Measurements from ENCODE around the gene LMO7.
"Not testable (repeated sequence)": the region's sequence is repeated elsewhere in the genome, so short reads cannot be mapped to it uniquely, and the experiment has no call there.

LMO7 gene

DNA sequence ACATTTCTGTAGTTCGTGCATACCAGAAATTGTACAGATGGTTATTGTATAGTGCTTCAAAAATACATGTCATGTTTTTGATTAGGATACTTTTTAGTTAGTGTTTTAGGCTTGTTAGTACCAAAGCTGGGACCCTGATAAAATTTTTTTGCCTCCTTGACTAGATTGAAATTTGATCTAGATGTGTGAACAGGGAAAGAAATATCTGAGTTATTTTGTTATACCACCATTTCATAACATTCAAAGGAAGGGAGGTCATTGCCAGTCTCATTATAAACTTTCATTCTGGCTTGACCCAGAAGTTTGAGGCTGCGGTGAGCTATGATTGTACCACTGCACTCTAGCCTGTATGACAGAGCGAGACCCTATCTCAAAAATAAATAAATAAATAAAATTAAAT lies 9.0 kb downstream of the LMO7 start:
- FAIRE-seq (no peak), DNase-seq (ENCODE audit: insufficient read length, low spot score) (no peak)

DNA sequence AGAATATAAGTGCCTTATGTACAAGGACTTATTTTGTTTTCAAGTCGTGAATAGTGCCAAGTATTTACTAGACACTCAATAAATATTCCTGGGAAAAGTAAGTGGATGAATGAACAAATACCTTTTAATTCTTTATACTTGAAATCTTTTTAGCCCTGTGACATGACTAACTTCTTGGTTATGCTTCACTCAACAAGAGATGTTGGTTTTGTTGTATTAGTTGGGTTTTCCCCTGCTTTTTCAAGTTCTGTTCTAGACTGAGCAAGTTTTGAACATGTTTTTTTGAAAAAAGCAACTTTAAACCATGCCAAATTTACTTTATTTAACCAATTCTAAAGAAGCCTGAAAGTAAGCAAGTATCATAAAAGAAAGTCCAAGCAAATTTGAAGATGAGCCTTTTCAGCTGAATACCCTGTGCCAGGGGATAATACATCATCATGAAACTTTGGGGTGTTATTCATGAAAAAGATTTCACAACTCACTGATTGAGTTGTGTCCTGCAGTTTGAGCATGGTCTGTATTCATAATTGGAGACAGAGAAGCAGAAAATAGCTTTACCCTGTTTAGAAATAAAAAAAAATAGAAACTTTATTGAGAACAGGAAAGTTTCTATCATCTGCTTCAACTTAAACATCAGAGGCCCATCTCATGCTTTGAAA lies 11.1 kb downstream of the LMO7 start:
- FAIRE-seq = no peak
- no peak for DNase-seq (ENCODE audit: insufficient read length, low spot score)

DNA sequence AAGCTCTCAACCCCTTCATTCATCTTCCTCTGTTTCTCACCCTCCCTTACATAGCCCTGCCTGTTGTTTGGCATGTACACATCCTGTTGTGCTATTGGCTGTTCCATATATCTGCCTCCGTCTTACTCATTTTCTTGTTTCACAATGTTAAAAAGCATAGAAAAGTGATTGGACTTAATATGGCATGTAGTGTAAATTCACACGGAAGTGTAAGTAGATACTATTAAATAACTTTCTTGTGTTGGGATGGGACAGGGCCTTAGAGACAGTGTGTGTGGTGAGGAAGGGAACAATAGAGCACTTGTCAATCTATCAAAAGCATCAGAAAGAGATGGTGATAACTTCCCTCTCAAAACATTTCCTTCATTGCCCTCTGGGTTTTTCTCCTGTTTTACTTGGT lies 12.3 kb downstream of the LMO7 start:
- DNase-seq (ENCODE audit: insufficient read length, low spot score) (no peak), FAIRE-seq (no peak)

DNA sequence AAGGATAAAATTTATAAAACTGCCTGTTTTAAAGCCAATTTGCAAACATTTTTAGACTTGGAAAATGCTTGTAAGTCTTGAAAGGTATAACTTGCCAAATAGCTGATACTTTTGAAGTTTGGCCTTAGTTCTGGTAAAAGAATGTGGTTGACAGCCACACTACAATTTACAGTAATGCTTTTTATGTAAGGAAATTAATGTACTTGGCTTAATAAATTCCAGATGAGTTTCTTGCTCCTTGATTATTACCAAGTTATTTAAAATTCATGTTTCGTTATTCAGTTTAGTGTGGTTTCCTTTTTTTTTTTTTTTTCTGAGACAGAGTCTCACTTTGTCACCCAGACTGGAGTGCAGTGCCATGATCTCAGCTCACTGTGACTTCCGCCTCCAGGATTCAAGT lies 14.9 kb downstream of the LMO7 start:
- no peak for FAIRE-seq
- DNase-seq (ENCODE audit: insufficient read length, low spot score) = no peak

DNA sequence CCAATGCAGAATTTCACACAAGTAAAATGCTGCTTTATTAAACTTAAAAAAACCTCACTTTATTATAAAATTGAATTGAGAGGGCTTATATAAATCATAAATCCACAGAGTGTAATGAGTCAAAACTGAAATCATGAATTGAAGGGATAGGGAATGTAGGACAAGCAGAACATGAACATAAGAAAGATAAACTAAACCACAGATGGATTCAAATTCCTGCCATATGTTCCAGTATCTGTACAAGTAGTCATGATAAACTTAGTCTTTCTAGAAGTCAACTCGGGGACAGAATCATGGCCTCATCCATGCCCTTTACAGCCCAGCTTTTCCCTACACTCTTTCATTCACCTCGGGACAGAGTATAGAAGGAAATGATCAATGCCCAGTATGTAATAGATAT lies 16.6 kb downstream of the LMO7 start:
- no peak for DNase-seq (ENCODE audit: insufficient read length, low spot score)
- FAIRE-seq = no peak

DNA sequence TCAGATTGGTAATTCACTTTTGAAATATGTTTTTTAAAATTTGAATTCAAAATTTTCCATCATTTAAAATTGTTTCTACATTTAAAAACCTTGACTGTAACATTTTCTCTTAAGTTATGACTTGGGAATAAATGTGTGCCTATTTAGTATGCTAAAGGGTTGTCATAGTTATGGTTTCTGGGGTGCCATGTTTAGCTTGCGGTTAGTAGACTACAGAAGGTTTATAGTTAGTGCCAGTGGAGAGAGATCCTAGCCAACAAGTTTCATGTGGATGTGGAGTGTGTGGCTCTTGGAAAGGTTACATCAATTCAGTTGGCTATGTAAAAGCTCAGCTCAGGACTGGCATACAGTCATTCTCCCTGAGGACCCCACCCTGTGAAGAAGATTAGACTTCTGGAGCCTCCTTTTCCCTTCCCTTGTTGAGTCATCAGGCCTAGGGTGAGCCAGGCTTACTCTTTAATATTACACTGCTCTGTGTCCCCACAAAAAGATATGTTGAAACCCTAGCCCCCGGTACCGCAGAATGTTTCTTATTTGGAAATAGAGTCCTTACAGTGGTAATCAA lies 20.4 kb downstream of the LMO7 start:
- DNase-seq (ENCODE audit: insufficient read length, low spot score) (no peak), FAIRE-seq (no peak)

DNA sequence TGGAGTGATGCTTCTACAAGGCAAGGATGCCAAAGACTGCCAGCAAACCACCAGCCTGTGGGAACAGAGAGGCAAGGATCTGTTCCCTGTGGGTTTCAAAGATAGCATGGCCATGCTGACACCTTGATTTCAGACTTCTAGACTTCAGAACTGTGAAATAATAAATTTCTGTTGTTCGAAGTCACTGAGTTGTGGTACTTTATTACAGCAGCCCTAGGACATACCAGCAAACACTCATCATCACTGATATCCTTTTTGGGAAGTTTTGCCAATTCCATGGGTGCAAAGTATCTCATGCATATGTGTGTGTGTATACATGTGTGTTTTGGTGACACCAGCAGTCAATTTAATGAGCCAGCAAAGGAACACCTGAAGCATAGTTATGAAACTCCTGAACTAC lies 21.0 kb downstream of the LMO7 start:
- FAIRE-seq = no peak
- no peak for DNase-seq (ENCODE audit: insufficient read length, low spot score)

DNA sequence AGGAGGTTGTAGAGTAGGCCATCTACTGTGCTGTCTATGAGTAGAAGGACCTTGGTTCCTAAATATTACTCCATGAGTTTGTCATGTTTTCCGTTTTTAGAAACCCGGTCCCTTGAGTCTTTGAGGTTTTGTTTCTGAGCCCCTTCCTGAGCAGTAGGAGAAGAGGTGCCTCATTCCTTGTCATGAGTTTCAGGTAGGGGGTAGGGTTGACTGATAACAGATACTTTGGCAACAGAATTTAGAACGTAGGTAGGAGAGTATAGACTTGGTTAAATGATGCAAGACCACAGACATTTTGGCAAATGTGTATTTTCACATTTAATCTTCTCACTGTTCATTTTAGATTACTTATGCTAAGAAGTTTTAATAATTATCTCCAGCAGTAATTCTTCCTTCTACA lies 24.6 kb downstream of the LMO7 start:
- no peak for FAIRE-seq
- no peak for DNase-seq (ENCODE audit: insufficient read length, low spot score)

DNA sequence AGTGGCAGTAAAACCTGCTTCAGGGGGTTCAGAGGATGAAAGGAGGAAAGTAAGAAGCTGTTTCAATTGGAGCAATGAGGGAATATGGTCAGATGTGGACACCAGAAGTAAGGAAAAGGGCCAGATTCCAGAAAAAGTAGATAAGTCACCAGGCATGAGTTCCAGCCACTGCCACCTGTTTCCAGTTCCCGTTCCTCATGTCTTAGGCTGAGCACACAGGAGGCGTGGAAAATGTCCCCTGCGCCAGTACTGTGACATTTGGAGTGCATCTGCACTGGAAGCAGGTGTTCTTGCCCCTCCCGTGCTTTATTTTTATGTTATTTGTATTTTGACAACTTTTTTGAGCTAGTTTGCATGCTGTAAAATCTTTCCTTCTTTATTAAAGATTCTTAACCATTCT lies 25.3 kb downstream of the LMO7 start:
- DNase-seq (ENCODE audit: insufficient read length, low spot score) (no peak), FAIRE-seq (no peak)

DNA sequence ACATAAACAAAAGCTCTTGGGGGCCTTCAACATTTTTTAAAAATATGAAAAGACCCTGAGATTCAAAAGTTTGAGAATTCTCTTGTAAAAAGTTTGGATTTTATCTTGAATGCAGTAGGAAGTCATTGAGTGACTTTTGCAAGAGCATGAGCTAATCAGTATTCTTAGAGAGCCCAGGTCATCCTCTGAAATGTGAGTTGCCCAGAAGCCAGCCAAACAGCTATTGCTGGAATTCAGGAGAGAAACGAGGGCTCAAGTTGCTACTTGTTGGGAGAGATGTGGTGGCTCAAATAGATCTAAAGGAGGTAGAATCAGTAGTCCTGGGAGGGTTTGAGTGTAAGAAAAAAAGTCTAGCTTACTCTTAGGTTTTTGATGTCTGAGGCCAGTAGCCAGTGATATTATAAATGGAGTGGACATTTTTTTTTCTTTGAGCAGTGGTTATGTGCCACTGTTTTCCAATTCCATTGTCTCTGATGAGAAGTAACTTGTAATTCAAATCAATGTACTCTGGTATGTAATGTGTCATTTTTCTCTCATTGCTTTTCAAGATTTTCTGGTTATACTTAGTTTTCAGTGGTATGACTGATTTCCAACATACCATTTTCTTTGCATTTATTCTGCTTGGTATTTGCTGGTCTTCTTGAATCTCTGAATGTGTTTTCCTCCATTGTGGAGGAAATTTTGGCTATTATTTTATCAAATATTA lies 30.7 kb downstream of the LMO7 start:
- FAIRE-seq (no peak), DNase-seq (ENCODE audit: insufficient read length, low spot score) (peak; percentile 2)

DNA sequence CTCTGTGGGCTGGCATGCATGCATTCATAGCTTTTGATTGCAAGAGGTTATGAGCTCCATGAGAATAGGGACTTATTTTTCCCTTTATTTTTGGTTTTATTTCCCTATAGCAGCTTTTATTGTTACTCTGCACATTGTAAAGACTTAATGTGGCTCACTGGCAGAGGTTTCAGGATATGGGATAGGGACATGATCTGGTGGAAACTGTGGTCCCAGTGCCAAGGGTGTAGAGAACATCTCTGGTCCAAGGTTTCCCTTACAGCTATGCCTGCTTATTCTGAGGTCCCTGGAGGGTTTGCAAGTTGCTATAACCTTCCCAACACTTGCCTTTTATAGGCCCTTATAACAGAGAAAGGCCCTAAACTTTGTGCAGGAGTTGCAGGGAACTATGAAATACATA lies 33.6 kb downstream of the LMO7 start:
- no peak for DNase-seq (ENCODE audit: insufficient read length, low spot score)
- FAIRE-seq = no peak

DNA sequence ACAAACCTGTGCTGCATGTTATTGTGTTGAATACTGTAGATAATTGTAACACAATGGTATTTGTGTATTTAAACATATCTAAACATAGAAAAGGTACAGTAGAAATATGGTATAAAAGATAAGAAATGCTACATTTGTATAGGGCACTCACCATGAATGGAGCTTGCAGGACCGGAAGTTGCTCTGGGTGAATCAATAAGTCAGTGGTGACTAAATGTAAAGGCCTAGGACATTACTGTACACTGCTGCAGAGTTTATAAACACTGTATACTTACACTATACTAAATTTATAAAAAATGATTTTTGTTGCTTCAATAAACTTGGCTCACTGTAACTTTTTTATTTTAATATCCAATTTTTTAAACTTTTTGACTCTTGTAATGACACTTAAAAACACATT lies 34.4 kb downstream of the LMO7 start:
- no peak for DNase-seq (ENCODE audit: insufficient read length, low spot score)
- FAIRE-seq = no peak

DNA sequence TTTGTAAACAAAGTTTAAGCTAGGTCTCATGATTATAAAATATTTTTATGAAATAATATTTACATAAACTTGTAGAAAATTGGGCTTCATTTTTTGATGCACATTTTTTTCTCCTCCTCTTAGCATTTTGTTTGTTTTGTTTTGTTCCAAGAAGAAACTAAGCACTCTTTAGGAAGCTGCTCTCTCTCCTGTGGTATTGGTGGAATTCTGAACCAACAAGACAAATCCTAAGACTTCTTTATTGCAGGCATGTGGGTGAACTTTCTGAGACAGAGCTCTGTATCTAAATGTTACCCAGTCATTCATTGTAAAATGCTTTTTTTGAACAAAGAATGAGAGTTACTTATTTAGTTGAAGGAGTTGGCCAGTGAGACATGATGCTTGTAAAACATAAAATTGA lies 39.3 kb downstream of the LMO7 start:
- FAIRE-seq (no peak), DNase-seq (ENCODE audit: insufficient read length, low spot score) (no peak)

DNA sequence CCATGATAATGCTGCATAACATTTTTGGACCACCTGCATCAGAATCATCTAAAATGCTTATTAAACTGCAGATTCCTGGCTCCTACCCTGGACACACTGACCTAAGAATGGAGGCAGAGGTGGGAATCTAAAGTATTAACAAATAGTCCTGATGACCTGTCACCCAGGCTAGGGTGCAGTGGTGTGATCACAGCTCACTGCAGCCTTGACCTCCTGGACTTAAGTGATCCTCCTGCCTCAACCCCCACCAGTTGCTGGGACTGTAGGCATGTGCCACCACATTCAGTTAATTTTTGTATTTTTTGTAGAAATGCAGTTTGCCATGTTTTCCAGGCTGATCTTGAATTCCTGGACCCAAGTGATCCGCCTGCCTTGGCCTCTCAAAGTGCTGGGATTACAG lies 43.3 kb downstream of the LMO7 start:
- no peak for FAIRE-seq
- DNase-seq (ENCODE audit: insufficient read length, low spot score) = no peak

DNA sequence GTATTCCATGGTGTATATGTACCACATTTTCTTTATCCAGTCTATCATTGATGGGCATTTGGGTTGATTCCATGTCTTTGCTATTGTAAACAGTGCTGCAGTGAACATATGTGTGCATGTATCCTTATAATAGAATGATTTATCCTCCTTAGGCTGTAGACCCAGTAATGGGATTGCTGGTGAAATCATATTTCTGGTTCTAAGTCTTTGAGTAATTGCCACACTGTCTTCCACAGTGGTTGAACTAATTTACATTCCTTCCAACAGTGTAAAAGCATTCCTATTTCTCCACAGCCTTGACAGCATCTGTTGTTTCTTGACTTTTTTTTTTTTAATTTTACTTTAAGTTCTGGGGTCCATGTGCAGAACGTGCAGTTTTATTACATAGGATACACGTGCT lies 44.1 kb downstream of the LMO7 start:
- FAIRE-seq; DNase-seq (ENCODE audit: insufficient read length, low spot score): not testable (repeated sequence)

DNA sequence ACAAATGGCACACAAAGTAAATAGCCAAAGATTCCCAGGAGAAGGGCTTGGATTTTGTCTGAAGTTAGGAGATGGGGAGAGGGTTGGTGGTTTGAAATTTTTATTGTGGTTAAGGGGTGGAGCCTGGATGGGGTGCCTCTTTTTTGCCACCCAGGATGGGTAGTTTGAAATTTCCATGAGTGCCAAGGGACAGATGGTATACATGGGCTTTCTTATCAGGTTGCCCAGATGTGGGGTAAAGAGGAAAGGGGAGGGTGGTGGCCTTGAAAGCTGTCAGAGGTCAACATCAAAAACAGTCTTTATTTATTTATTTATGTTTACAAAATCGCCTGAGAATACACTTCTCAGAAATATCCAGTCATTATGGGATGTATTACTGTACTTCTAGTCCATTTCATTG lies 46.2 kb downstream of the LMO7 start:
- no peak for DNase-seq (ENCODE audit: insufficient read length, low spot score)
- no peak for FAIRE-seq

DNA sequence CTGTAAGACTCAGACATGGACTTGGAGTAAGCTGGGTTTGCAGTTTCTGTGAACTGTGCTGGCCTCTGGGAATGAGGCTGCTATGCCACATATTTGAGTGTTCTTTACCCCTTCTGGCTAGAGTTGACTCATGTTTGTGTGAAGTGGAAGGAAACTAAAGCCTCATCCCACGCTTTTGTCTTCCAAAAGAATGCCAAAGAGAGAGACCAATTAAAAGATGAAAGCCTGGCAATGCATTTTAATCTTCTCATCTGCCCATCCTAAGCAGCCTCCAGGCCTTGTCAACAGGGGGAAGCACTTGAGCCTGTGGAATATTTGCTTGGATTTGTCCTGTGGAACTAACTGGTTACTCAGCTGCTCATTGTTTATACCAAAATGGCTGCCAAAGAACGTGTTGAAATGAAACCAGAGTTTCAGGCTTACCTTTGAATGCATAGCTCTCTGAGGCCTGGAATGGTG lies 49.1 kb downstream of the LMO7 start:
- no peak for FAIRE-seq
- peak; percentile 30 for DNase-seq (ENCODE audit: insufficient read length, low spot score)

DNA sequence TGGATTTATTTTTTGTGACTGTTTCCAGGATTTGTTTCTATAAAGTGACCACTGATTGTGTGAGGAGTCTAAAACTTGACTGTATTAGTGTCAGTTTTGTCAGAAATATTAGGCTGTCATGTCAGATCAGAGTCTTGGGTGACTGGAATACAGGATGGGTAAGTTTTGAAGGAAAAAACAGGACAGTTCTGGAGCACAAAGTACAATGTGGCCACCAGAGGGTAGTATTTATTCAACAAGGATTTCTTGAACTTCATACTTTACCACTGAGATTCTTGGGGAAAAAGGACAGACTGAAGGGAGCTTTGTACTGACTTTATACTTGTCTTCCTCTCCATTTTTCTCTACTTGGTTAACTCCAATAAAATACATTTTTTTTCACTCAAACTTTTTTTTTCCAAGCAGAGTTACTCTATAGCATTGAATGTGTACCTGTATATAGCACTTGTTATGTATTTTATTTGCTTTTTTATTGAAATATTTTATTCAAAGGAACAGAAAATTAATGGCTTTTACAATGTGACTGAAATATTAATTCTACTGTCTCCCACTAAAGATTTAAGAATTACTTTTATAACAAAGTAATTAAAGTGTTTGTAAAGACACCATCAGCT lies 51.1 kb downstream of the LMO7 start:
- DNase-seq (ENCODE audit: insufficient read length, low spot score) (peak; percentile 9), FAIRE-seq (no peak)

DNA sequence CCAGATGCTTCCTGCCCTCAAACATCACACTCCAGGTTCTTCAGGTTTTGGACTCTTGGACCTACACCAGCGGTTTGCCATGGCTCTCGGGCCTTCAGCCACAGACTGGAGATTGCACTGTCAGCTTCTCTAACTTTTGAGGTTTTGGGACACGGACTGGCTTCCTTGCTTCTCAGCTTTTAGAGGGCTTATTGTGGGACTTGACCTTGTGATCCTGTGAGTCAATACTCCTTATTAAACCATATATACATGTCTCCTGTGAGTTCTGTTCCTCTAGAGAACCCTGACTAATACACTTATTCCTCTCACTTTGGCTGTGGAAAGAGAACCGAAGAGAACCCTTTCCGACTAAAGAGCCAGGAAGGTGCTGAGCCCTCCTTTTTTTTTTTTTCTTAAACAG lies 53.6 kb downstream of the LMO7 start:
- no peak for FAIRE-seq

DNA sequence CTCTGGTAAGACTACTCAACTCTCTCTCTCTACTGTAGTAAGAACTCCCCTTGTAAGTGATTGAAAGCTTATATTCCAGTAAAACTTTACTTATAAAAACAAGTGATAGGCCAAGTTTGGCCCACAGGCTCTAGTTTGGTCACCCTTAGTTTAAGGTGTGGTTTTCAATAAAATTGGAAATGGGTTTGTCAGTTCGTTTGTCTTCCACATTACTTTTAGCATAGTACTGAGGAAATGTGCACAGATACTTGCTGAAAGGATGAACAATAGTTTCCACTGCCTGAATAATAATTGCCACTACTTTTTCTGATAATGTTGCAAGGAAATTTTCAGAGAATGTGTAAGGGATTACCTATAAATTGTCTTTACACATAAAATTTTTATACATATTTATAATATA lies 54.5 kb downstream of the LMO7 start:
- no peak for FAIRE-seq
- DNase-seq (ENCODE audit: insufficient read length, low spot score) = no peak

More for the DNA sequence above, 53.6 kb downstream of the LMO7 start:
- no peak for DNase-seq (ENCODE audit: insufficient read length, low spot score)

DNA sequence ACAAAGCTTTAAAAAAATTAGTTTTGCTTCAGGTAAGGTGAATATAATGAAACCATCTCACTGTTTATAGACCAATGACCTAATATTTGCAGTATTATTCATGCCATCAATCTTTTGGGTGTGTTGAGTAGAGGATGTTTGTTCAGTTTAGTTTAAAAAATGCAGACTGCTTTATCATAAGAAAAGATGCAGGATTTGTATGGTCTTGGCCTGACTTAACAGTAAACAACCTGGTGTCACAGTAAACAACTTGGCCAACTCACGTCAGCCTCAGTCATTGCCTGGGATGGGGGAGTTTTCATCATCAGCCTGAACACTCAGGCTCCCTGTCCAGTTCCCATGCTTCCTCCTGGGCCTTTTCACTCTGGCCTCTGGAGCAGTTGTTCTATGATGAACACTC lies 55.1 kb downstream of the LMO7 start:
- no peak for FAIRE-seq
- no peak for DNase-seq (ENCODE audit: insufficient read length, low spot score)

DNA sequence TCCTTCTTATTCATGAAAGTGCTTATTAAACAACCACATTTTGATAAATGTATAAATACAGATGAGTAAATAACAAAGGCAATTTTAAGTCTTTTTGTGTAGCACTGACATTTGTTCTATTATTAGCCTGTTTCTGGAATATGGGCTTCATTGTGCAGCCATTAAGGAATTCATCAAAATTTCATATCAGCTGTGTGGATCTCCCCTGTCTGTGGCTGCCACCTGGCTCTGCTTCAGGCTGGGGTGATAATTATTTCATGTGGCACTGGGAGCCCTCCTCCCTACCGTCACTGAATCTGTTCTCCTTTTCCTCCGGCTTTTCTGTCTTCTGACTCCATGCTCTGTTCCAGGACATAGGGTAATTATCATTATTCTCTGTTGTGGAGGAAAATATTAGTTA lies 57.1 kb downstream of the LMO7 start:
- no peak for FAIRE-seq
- DNase-seq (ENCODE audit: insufficient read length, low spot score) = no peak

All from HTR-8/SVneo (cell line).